ENCODE data around the gene FZD4. TPM values are rescaled to one million over a fixed set of nuclear protein-coding genes. Genes with fewer than 3 reads are reported as not detected.
"Not testable (repeated sequence)": the region's sequence is repeated elsewhere in the genome, so short reads cannot be mapped to it uniquely, and the experiment has no call there.

FZD4 gene
- total RNA-seq, 1 donor from 2014 or later, result 295 TPM

DNA sequence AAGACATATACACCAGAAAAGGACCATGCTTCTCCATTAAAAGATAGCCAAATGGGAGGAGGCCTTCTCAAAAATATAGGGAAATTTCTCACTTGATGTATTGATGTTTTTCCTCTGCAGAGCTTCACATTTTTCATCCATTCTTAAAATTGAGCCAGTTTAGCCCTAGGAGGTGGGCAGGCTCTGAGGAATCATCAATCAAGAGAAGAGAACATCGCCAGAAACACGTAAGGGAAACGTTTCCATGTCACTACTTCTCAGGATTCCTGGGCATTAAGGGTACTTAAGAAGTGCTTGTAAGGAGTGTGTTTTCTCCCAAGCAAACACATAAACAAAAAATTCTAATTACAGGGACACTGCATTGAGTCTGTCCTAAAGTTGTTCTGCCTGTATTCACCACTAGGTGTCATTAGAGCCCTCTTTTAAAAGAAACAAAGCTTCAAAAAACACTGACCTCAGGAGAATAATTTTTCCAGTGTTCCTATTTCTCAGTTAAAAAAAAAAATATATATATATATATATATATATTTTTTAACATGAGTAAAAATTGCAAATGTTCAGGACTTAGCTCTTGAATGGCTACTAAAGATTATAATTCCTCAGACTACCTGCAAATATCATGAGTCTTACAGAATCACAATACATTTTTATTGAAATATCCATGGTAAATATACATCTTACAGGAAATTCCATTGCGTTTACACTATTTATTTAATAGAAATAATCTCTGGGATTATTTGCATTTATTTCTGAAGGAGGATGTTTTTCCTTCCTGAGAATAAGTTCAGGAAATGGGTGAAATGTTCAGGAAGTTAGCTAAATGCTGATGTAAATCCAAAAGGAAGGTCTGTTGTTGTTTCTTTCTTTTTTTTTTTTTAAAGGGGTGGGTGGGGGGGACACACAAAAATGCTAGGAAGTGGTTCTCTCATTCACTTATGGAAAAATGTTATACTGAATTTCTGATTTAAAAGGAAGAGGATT lies 16.0 kb downstream of the FZD4 start:
- no peak for DNase-seq (ENCODE audit: low spot score)

DNA sequence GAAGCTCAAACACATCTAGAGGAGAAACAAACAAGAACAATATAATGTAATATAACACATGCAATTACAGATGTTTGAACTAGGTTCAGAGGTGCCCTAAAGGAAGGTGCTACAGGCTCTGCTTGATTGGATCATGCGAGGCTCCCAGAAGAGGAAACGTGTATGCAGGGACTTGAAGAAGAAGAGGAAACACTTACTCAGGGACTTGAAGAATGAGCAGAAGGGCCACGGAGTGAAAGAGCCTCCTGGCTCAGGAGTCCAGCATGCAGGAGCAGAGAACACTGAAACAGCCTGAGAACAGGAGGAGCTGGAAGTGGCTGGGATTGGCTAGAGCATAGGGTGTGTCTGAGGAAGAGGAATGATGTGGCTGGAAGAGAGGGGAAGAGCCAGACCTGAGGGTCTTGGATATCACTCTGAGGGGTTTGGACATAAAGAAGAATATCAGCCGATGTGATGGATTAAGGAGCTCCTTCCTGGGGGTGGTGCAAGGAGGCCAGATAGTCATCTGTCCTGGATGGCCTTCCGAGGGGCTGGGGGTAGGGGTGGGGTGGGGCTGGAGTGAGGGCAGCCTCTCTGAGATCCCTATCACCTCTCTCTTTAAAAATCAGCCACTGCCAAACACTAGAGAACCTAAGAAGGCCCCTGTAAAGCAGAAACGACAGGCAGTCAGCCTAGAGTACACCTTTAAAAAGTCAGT lies 16.8 kb downstream of the FZD4 start:
- DNase-seq (ENCODE audit: low spot score), result no peak

DNA sequence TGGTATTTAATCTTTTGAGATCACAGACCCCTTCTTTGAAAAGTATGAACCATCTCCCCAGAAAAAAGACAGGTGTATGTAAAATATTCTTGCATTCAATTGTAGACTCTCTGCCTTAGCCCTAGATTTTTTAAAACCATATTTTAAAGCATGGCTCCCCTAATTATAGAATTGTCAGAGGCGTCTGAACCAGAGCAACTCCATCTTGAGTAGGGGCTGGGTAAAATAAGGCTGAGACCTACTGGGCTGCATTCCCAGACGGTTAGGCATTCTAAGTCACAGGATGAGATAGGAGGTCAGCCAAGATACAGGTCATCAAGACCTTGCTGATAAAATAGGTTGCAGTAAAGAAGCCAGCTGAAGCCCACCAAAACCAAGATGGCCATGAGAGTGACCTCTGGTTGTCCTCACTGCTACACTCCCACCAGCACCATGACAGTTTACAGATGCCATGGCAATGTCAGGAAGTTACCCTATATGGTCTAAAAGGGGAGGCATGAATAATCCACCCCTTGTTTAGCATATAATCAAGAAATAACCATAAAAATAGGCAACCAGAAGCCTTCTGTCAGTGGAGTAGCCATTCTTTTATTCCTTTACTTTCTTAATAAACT lies 17.9 kb downstream of the FZD4 start:
- DNase-seq (ENCODE audit: low spot score), result not testable (repeated sequence)

DNA sequence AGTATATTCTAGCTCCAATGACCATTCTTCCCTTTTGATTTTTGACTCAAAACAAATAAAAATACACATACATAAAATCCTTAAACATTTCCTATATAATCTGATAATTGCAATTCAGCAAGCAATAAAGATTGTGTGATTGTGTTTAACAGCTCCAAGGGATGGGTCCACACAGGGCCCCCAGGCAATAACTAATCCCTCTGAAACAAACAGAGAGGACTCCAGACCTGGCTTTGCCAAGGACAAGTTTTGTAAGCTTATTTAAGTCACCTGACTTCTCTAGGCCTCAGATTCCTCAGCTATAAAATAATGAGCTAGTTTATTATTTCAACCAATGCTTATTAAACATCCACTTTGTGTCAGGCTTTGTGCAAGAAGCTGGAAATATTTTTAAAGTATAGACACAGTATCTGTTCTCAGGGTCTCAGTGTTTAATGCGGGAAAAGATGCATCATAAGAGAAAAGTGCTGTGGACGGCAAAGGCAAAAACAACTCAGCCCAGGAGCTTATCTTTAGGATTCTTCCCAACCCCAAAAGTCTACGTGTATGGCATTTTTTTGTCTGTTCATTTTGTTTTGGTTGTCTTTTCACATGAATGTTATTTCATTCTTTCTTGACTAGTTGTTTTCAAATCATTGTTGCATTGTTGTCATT lies 20.1 kb downstream of the FZD4 start:
- no peak for DNase-seq (ENCODE audit: low spot score)

DNA sequence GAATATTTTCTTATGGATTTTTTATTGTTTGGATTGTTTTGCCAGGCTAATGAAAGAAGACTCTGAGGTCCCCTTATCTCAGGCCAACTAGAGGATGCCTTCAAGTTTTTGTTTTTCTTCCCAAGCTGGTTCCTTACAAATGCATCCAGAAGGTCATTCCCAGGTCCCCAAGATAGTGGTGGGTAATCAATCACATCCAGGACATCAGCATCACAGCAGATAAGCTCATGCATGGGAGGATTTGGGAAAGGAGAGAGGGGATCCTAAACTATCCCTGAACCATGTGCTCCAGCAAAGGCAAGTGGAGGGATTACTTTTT lies 20.7 kb downstream of the FZD4 start:
- no peak for DNase-seq (ENCODE audit: low spot score)

DNA sequence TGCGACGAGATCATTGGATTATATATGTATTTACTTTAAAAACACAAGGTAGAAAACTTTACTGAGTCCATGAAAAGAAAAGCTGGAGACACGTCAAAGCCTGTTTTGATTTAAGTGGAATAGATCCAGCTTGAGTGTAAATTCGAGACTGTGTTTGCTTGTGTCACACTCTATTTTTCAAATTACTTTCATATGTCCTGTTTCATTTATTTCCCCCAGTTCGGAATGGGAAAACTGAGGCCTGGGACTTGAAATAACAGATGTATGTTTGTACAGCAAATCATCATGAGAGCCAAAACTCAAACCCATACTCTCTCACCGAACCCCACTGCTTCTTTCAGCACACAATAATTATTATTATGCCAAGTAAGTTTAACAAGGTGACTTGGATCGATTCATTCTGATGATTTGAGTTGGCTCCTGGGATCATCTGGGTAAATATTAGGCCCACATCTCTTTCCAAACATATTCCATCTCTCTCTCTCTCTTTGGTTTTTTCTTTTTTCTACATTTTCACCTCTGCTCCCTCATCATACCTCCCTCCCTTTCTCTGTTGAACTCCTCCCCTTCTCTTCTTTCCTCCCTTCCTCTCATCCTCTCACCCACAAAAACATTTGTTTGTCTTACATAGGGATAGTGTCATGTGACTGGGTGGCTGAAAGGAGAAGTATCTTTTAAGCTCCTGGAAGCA lies 21.2 kb downstream of the FZD4 start:
- DNase-seq (ENCODE audit: low spot score), result no peak

DNA sequence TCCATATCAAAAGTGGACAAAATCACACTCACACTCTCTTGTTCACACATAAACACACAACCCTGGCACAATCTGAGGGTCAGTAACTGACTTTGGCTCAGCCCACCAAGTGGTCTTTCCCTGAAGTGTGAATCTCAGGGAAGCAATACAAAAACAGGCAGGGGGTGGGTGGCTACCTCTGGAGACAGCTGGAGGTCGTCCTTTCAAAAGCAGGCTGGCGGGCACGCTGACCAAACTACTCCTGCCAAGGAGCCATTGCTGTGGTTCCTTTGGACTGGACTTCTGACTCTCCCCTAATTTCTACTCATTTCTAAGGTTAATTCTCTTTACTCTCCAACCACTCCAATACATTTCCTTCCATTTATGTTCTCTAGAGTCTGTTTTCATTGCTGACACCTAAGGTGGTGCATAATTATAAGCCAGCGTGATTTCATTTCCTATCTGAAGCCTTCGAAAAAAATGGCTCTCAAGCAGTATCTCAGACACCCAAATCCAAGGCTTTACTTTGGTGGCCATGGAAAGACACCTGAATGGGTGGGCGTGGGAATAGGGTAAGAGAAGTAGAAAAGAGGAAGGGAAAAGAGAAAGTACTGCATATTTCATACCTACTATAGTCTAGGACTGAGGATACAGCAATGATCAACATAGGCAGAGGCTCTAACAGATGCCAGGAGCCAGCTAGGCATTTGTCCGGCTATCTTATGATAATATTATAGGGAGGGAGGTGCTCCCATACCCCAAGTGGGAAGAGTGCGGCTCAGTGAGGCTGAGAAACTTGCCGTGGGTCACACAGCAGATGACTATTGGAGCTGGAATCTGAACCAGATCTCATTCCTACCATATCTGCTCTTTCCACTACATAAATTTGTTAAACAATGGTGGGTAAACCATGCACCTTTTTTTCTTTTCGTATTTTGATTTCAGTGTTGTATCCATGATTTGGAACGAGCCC lies 22.0 kb downstream of the FZD4 start:
- no peak for DNase-seq (ENCODE audit: low spot score)

DNA sequence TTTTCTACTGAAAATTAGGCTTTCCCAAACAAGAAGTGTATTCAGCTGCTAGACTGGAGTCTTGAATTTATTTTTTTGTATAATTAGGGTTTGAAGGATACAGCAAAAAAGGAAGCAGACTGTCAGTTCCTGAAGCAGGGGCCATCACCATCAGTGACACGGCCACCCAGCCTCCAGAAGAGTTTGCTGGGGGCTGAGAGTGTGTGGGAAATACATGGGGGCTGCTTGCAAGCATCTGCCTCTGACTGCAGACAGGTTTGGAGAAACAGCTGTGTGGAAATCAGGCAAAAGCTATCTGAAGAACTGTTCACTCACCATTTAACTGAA lies 23.0 kb downstream of the FZD4 start:
- no peak for DNase-seq (ENCODE audit: low spot score)

DNA sequence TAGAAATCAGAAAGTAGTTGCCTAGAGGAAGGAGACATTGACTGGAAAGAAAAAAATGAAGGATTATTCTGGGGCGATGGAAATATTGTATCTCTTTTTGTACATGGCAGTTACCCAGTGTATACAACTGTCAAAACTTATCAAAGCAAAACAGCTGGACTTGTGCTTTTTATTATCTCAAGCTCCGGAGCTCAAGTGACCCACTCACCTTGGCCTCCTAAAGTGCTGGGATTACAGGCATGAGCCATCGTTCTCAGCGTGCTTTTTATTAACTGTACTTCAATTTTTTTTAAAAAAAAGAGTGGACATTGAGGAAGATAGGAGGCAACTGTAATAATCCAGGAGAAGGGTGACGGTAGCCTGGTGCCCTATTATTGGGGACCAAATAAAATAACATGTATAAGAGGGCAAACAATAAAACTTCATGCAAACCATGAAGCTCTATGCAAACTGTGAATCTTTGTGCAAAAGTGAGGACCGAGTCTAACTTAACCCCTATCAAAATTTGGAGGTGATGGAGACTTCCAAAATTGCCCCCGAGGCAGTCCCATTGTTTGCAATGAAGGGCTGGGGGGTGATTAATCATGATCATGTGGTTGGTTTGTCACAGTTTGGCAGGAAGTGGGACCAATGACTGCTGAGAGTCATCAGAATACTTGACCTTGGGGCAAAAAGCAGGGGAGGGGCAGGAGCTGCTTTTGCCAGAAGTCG lies 23.5 kb downstream of the FZD4 start:
- DNase-seq (ENCODE audit: low spot score), result no peak

DNA sequence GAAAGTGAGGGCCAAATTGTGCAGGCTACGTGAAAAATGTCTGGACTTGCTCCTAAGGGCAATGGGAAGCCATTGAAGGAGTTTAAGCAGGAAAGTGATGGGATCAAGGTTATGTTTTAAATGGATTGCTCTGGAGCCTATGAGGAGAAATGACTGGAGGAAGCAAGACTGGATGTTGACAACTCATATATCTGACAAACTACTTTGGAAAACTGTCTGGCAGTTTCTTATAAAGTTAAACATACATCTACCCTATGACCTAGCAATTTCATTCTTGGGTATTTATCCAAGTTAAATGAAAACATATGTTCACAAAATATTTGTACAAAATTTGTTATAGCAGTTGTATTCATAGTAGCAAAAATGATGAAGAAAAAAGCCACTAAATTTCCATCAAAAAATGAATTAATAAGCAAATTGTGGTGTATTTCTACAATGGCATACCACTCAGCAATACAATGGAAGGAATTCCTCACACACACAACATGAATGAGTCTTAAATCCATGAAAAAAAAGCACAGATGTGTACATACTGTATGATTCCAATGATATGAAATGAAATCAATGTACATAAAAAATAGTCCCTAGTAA lies 24.1 kb downstream of the FZD4 start:
- DNase-seq (ENCODE audit: low spot score), result no peak

DNA sequence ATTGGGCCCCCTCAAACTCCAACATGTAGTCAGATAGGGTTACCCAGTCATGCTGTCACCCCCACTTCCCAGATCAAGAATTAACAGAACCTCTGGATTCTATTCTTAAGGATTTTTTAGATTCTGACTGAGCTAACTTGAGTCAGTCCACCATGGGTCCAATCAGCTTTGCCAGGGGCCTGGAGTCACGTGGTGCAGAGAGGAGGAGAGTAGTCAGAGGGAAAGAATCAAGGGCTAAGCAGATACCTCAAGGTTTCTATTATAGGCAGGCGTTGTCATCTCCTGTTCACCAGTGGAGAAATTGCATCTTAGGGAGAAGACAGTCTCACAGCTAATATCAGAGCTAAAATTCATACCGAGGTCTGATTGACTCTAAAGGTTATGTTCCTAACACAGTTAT lies 28.2 kb downstream of the FZD4 start:
- no peak for DNase-seq (ENCODE audit: low spot score)

DNA sequence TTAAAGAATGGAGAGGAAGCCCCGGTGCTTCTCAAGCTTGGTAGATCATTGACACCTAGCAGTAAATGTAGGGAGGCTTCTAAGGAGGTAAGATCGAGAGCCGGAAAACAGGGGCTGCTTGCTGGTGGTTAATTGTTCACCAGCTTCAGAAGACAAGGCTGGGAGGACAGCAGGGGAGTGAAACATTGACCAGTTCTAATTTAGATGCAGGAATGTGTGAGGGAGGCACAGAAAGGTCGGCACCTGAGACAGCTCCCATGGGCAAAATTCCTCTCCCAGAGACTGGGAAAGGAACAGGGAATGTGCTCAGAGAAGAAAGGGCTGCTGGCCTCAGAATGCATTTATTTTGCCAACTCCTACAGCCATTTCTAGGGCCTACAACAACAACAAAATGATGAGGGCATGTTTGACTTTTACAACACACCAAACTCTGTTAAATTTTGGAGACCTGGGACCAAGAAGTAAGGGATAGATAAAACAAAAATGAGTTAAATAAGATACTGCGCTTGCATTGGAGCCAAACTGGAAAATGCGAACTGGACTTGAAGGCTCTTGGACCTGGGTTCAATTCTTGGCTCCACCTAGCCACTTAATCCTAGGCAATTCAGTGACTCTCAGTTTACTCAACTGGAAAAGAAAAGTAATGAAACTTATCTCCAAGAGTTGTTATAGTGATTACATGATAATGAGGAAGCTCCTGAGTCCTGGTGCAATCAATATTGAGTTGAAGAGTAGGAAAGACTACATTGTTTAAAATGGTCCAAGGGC lies 31.0 kb downstream of the FZD4 start:
- DNase-seq (ENCODE audit: low spot score), result no peak

DNA sequence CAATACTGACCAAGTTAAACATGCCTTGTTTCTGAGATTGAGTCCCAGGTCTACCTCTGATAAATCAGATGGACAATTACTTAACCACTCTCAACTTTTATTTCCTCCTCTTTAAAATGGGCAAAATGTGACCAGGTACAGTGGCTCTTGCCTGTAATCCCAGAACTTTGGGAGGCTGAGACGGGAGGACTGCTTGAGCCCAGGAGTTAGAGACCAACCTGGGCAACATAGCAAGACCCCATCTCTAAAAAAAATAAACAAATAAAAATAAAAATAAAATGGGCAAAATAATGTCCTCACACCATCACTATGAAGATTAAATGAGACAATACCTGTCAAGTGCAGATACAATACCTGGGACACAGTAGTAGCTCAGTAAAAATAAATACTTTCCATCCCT lies 33.0 kb downstream of the FZD4 start:
- DNase-seq (ENCODE audit: low spot score), result no peak

DNA sequence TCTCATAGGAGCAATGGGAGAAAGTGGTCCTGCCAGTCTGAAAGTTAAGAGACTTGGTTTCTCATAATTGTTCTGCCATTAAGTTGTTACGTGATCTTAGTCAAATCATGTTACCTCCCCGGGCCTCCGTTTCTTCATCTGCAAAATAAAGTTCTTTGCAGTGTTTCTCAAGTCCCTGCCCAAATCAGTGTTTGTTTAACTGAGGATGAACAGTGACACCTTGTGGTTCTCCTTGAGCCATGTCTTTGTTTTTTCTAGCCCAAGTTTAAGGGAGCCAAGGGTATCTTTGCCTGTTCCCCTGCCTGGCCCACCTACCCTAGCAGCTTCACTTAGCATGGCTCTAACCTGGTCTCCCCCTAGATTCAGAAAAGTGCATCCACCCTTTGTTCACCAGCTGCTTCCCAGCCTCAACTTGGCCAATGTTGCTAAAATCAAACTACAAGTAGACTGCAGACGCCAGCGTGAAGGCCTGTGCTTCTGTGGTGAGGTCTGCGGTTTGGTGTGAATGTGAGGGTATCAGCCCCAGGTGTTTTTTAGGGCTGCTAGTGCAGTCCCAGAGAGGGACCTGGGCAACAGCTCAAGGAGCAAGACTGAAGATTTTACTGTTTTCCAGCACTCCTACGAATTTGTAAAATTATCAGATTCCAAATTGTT lies 35.5 kb downstream of the FZD4 start:
- no peak for DNase-seq (ENCODE audit: low spot score)

DNA sequence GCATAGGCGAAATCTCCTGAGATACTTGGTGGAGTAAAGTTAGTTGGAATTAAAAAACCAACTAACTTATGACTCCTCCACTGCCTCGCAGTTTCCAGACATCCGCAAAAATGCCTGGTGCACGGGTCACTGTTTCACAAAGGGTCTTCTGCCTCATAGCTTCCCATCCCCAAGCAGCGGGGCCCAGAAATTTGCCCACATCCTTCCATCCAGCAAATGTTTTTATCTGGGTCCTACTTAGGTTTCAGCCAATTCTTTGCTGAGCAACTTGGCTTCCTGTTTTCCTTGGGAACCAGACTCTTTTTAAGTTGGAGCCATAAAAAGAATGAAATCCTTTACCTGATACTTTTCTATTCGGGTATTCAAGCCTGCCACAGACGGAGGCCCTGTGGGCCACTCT lies 36.2 kb downstream of the FZD4 start:
- DNase-seq (ENCODE audit: low spot score), result no peak

DNA sequence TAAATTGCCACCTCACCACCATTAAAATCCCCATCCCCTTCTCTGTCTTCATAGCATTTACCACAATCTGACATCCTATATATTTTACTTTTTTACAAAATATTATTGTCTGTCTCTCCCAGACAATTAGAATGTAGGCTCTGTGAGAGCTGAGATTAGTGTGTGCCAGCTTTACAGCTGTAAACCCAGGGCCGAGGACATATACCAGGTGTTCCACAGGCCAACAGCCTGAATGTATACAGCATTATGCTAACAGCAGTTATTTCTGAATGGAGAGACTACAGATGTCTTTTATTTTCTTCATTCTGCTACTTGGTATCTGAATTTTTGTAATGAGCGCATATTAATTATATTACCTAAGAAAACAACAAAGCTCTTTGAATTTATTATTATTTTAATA lies 36.7 kb downstream of the FZD4 start:
- DNase-seq (ENCODE audit: low spot score), result no peak

DNA sequence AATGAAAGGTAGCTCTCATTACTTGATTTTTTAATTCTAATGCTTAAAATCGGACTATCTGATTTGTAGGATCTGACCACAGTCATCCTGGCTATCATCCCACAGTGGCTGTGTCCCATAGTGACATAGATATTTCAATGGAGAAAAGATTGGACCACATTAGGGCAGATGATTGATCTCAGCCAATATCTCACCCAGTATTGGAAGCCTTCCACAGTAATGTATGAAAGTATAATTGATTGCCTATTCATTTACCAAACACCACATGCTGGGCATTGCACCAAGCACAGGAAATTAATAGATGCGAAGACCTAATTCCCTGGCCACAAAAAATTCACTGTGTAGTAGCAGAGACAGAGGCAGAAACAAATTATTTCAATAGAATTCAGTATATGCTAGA lies 37.6 kb downstream of the FZD4 start:
- DNase-seq (ENCODE audit: low spot score), result no peak

DNA sequence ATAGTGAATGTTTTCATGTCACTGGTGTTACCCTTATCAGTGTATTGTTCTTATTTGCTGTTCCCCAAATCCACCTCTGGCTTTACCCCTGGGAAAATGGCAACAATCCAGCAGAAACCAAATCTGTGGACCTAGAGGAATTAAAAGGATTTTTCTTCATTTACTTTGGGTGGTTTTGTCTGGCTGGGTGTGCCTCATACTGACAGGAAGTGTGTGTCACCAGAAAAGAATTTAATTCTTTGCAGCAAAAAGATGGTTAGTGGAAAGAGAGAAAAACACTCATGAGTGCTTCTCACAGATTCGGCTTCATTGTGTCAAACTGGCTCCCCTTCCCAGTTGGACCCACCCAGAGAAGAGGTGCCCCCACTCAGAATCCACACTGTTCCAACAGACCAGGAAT lies 38.9 kb downstream of the FZD4 start:
- DNase-seq (ENCODE audit: low spot score), result no peak
